ENCODE measurements around the gene SLAIN1. TPM values are rescaled to one million over a fixed set of nuclear protein-coding genes. Genes with fewer than 3 reads are reported as not detected.

SLAIN1 gene
- polyA plus RNA-seq, 6 donors from 2014 or later, result 9.4 to 36.4 (median 20.0) TPM

GRCh38 chr13:77745784-77746183, 48.3 kb downstream of the SLAIN1 start:
- H3K4me1 Mint-ChIP-seq, result no peaks in the 10 kb centered on the region
- H3K27ac Mint-ChIP-seq, result peak overlapping the region in 2 of 6 donors; percentile 10 to 41
- no peaks in the 10 kb centered on the region for H3K9me3 Mint-ChIP-seq
- DNase-seq (no peak), ATAC-seq (ENCODE audit: low read depth in 2 of 2) (no peak)
- no peaks in the 10 kb centered on the region for H3K27me3 Mint-ChIP-seq
- H3K36me3 Mint-ChIP-seq, result peaks cover 8% of the 10 kb centered on the region in 2 donors
- H3K4me3 Mint-ChIP-seq, result no peak overlapping the region

- Mint-ChIP-seq H3K4me3 (no peak overlapping the region), H3K4me1 (peaks cover 0 to 7% (median 6%) of the 10 kb centered on the region in 3 donors), H3K27ac (peak overlapping the region in 2 of 6 donors; percentile 4 to 47), H3K27me3 (no peaks in the 10 kb centered on the region), H3K36me3 (peaks cover 16 to 17% of the 10 kb centered on the region in 2 donors), H3K9me3 (no peaks in the 10 kb centered on the region)
- DNase-seq (no peak), ATAC-seq (ENCODE audit: low read depth in 2 of 2) (no peak)
These were observed 51.9 kb downstream of the SLAIN1 start for GRCh38 chr13:77749344-77749880.

- DNase-seq, result peak; percentile 30
- H3K36me3 Mint-ChIP-seq, result peaks cover 13 to 21% of the 10 kb centered on the region in 2 donors
These were observed 54.3 kb downstream of the SLAIN1 start for GRCh38 chr13:77751513-77752456.

GRCh38 chr13:77752512-77753069, 55.1 kb downstream of the SLAIN1 start:
- DNase-seq (no peak), ATAC-seq (ENCODE audit: low read depth in 2 of 2) (no peak)
- Mint-ChIP-seq H3K27ac (no peak overlapping the region), H3K27me3 (no peaks in the 10 kb centered on the region), H3K36me3 (peaks cover 13 to 16% of the 10 kb centered on the region in 2 donors), H3K4me3 (no peak overlapping the region), H3K4me1 (peaks cover 0 to 7% (median 6%) of the 10 kb centered on the region in 3 donors), H3K9me3 (no peaks in the 10 kb centered on the region)

More at GRCh38 chr13:77751513-77752456, 54.3 kb downstream of the SLAIN1 start:
- peak; percentile 32 to 58 for ATAC-seq (ENCODE audit: low read depth in 2 of 2)
- H3K27me3 Mint-ChIP-seq, result no peaks in the 10 kb centered on the region
- peak overlapping the region in 1 of 6 donors; percentile 10 for H3K27ac Mint-ChIP-seq
- H3K4me1 Mint-ChIP-seq, result peaks cover 0 to 7% (median 6%) of the 10 kb centered on the region in 3 donors
- H3K4me3 Mint-ChIP-seq, result no peak overlapping the region
- H3K9me3 Mint-ChIP-seq, result no peaks in the 10 kb centered on the region

GRCh38 chr13:77760893-77761292, 63.4 kb downstream of the SLAIN1 start:
- H3K27me3 Mint-ChIP-seq, result no peaks in the 10 kb centered on the region
- peaks cover 26 to 52% of the 10 kb centered on the region in 2 donors for H3K36me3 Mint-ChIP-seq
- ATAC-seq (ENCODE audit: low read depth in 2 of 2), result no peak
- H3K27ac Mint-ChIP-seq, result peak overlapping the region in 1 of 6 donors; percentile 49
- H3K9me3 Mint-ChIP-seq, result peaks cover 0 to 9% (median 0%) of the 10 kb centered on the region in 7 donors
- H3K4me3 Mint-ChIP-seq, result no peak overlapping the region
- H3K4me1 Mint-ChIP-seq, result peaks cover 0 to 5% (median 3%) of the 10 kb centered on the region in 3 donors
- no peak for DNase-seq

GRCh38 chr13:77767413-77767812, 69.9 kb downstream of the SLAIN1 start:
- H3K36me3 Mint-ChIP-seq, result peaks cover 13 to 28% of the 10 kb centered on the region in 2 donors
- H3K9me3 Mint-ChIP-seq, result peaks cover 0 to 3% (median 0%) of the 10 kb centered on the region in 7 donors
- H3K4me3 Mint-ChIP-seq, result no peak overlapping the region
- H3K27me3 Mint-ChIP-seq, result no peaks in the 10 kb centered on the region
- ATAC-seq (ENCODE audit: low read depth in 2 of 2), result no peak
- peak overlapping the region in 1 of 6 donors; percentile 49 for H3K27ac Mint-ChIP-seq
- no peak for DNase-seq
- H3K4me1 Mint-ChIP-seq, result peaks cover 5 to 13% (median 9%) of the 10 kb centered on the region in 3 donors

- Mint-ChIP-seq H3K27ac (peak overlapping the region in 1 of 6 donors; percentile 4), H3K4me3 (no peak overlapping the region), H3K36me3 (no peaks in the 10 kb centered on the region), H3K27me3 (no peaks in the 10 kb centered on the region), H3K4me1 (no peaks in the 10 kb centered on the region), H3K9me3 (no peaks in the 10 kb centered on the region)
- ATAC-seq (ENCODE audit: low read depth in 2 of 2) (no peak), DNase-seq (no peak)
These were observed 76.7 kb downstream of the SLAIN1 start for GRCh38 chr13:77774181-77774580.

- Mint-ChIP-seq H3K9me3 (no peaks in the 10 kb centered on the region), H3K27me3 (no peaks in the 10 kb centered on the region), H3K36me3 (no peaks in the 10 kb centered on the region), H3K4me1 (peaks cover 0 to 6% (median 5%) of the 10 kb centered on the region in 3 donors), H3K27ac (no peak overlapping the region), H3K4me3 (no peak overlapping the region)
- no peak for DNase-seq
- ATAC-seq (ENCODE audit: low read depth in 2 of 2), result no peak
These were observed 79.2 kb downstream of the SLAIN1 start for GRCh38 chr13:77776704-77777103.

- H3K27me3 Mint-ChIP-seq, result no peaks in the 10 kb centered on the region
- no peaks in the 10 kb centered on the region for H3K36me3 Mint-ChIP-seq
- peaks cover 0 to 6% (median 5%) of the 10 kb centered on the region in 3 donors for H3K4me1 Mint-ChIP-seq
- no peak overlapping the region for H3K4me3 Mint-ChIP-seq
- peak overlapping the region in 1 of 6 donors; percentile 53 for H3K27ac Mint-ChIP-seq
- H3K9me3 Mint-ChIP-seq, result peaks cover 0 to 4% (median 0%) of the 10 kb centered on the region in 7 donors
- ATAC-seq (ENCODE audit: low read depth in 2 of 2), result peak in 1 of 2 donors; percentile 43
- DNase-seq, result peak; percentile 19
These were observed 82.2 kb downstream of the SLAIN1 start for GRCh38 chr13:77779552-77780272.

GRCh38 chr13:77781808-77782207, 84.3 kb downstream of the SLAIN1 start:
- no peaks in the 10 kb centered on the region for H3K27me3 Mint-ChIP-seq
- H3K9me3 Mint-ChIP-seq, result peaks cover 0 to 4% (median 0%) of the 10 kb centered on the region in 7 donors
- no peaks in the 10 kb centered on the region for H3K36me3 Mint-ChIP-seq
- ATAC-seq (ENCODE audit: low read depth in 2 of 2) (no peak), DNase-seq (no peak)
- H3K4me1 Mint-ChIP-seq, result peaks cover 0 to 6% (median 5%) of the 10 kb centered on the region in 3 donors
- H3K4me3 Mint-ChIP-seq, result no peak overlapping the region
- H3K27ac Mint-ChIP-seq, result no peak overlapping the region

- no peak overlapping the region for H3K27ac Mint-ChIP-seq
These were observed 87.0 kb downstream of the SLAIN1 start for GRCh38 chr13:77784515-77784914.

GRCh38 chr13:77786695-77787287, 89.3 kb downstream of the SLAIN1 start:
- DNase-seq, result no peak
- H3K4me1 Mint-ChIP-seq, result no peaks in the 10 kb centered on the region
- ATAC-seq (ENCODE audit: low read depth in 2 of 2), result no peak
- H3K27ac Mint-ChIP-seq, result no peak overlapping the region
- H3K4me3 Mint-ChIP-seq, result no peak overlapping the region
- H3K27me3 Mint-ChIP-seq, result peaks cover 0 to 6% (median 0%) of the 10 kb centered on the region in 3 donors
- H3K9me3 Mint-ChIP-seq, result peaks cover 0 to 23% (median 20%) of the 10 kb centered on the region in 7 donors
- H3K36me3 Mint-ChIP-seq, result peaks cover 0 to 14% of the 10 kb centered on the region in 2 donors

More at GRCh38 chr13:77784515-77784914, 87.0 kb downstream of the SLAIN1 start:
- H3K27me3 Mint-ChIP-seq, result no peaks in the 10 kb centered on the region
- H3K36me3 Mint-ChIP-seq, result no peaks in the 10 kb centered on the region
- H3K9me3 Mint-ChIP-seq, result peaks cover 0 to 4% (median under 1%) of the 10 kb centered on the region in 7 donors
- DNase-seq (no peak), ATAC-seq (ENCODE audit: low read depth in 2 of 2) (no peak)
- no peak overlapping the region for H3K4me3 Mint-ChIP-seq
- H3K4me1 Mint-ChIP-seq, result peaks cover 0 to 6% (median 5%) of the 10 kb centered on the region in 3 donors

Data from naive B cell (primary cell).